SK-N-DZ (cell line): ENCODE measurements around the gene ARHGEF9. TPM values are rescaled to one million over a fixed set of nuclear protein-coding genes. Genes with fewer than 3 reads are reported as not detected.
"Not testable (repeated sequence)": the region's sequence is repeated elsewhere in the genome, so short reads cannot be mapped to it uniquely, and the experiment has no call there.

ENCODE experiments used
- DNase-seq: peaks from one replicate; pipeline ENCODE4 v3.0.0-alpha.2; 2015; ENCODE audit warnings: low spot score
- polyA plus RNA-seq, 2 experiments: library from polyadenylated mRNA; depleted of rRNA; stranded (reverse); fragments of >200 nt; gene quantifications; 2 replicates each; pipeline ENCODE4 v1.2.3, GENCODE V29; 2014

Gene ARHGEF9
- polyA plus RNA-seq (2014; cell fraction: cytosol; rRNA removed), result 10.0 and 12.7 TPM in 2 replicates
- polyA plus RNA-seq (2014; cell fraction: nucleus; rRNA removed), result 20.1 and 33.6 TPM in 2 replicates

DNA sequence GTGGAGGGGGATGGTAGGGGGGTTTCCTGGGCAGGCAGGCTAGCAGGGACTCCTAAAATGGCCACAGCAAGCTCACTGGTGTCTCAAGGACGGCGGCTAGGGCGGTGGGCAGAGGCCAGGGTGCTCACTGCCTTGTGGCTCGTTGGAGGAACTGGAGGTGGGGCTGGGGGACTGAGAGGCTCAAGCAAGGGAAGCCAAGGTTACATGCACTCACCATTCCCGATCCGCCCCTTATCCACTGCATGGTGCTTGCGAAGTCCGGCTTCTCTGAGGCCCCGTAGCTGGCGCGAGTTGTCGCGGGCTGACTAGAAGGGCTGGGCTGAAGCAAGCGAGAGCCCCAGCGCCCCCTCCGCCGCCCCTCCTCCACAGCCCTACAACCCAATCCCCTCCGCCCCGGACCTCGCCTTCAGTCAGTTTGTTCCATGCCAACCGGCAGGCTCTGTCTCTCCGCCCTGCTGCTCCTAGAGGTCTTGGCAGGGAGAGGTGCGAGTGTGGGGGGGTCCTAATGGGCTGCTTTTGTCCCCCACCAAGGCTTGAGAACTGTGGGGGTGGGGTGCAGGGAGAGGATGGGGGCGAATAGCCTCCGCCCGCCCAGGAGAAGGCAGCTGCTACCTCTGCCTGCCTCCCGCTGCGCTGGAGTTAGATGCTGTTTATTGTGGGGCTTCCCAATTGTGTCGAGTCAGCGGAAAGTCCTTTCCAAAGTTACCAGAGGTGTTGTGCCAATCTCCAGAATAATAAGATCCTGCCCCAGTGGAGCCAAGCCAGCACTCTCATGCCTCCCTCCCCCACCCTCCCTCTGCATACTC is at the start of gene ARHGEF9:
Gene ARHGEF9, minus strand, starts transcription at position 313 of the 806 bp plus-strand sequence. Its CDS starts 69 bp downstream, at position 244.
- peak; percentile 37 for DNase-seq

DNA sequence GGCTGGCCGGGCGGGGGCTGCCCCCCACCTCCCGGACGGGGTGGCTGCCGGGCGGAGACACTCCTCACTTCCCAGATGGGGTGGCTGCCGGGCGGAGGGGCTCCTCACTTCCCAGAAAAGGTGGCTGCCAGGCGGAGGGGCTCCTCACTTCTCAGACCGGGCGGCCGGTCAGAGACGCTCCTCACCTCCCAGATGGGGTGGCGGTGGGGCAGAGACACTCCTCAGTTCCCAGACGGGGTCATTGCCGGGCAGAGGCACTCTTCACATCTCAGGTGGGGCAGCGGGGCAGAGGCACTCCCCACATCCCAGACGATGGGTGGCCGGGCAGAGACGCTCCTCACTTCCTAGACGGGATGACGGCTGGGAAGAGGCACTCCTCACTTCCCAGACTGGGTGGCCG is 40.4 kb upstream of the ARHGEF9 start:
- DNase-seq, result not testable (repeated sequence)

DNA sequence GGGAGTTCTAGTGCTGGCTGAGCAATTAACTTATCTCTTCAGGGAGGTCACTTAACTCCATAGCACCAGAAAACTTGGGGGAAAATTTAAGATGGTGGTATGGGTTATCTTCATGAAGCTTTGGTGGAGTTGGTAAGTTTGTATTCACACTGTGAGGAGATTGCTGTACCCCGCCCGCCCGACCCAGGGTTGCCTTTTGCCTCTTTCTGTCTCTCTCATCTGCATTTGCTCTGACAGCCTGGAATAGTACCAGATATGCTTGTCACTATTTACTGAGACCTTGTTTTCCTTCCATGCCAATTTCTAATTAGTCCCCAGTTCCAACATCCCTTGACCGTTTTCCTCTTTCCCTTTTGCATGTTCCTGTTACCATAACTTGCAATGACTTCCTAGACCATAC is 33.1 kb upstream of the ARHGEF9 start:
- no peak for DNase-seq

DNA sequence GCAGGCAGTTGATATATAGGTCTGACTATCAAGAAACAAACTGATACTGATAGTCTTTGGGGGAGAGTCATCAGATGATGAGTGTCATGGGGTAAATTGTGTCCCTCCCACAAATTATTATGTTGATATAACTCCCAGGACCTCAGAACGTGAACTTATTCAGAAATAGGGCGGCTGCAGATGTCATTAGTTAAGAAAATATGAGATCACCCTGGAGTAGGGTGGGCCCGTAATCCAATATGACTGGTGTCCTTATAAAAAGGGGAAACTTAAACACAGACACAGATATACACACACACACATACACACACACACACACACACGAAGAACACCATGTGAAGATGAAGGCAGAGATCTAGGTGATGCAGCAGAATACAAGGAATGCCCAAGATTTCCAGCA is 32.7 kb upstream of the ARHGEF9 start:
- no peak for DNase-seq

DNA sequence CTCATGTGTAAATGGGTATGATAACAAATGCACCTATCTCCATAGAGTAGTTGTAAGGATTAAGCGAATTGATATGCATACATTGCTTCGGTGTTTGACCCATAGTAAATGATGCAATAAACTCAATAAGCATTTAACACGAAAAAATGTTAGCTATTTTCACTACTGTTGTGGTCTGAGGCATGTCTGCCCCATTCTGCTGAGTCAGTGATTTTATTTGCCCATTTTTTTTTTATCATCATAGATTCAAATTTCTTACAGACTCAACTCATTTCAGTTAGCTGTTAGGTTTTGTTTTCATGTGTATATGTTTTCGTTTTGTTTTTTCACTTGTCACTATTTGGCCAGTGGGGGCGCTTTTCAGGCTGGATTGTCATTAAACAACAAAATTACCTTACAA is 27.8 kb upstream of the ARHGEF9 start:
- DNase-seq, result no peak

DNA sequence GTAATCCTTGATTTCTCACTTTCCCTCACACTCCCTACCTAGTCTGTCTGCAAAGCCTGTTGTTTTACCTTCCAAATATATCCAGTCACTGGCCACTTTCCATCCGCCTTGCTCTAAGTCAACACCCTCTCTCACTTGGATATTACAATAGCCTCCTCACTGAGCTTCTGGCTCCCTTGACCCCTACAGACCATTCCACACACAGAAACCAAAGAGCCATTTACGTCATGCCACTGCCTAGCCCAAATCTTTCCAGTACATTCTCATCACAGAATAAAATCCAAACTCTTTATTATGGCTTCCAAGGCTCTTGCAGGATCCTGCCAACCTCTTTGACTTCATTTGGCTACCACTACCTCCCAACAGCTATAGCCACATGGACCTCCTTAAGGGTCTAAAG is 25.7 kb upstream of the ARHGEF9 start:
- DNase-seq, result no peak

DNA sequence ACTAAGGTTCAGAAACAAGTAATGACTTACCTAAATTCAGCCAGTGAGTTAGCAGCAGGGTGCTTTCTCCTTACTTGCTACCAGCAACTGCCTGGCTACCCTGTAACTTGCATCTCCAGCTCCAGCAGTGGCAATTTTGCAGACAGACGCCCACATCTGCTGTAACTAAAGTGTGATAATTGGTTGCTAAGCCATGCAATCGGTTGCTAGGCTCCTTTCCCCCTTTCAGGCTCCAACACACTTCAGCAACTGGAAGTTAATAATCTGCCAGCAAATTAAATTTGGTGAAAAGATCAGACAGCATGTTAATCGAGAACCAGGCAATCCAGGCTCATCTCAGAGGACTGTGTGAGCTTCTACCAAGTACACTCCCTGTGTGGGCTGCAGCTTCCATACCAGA is 24.2 kb upstream of the ARHGEF9 start:
- DNase-seq, result peak; percentile 10

DNA sequence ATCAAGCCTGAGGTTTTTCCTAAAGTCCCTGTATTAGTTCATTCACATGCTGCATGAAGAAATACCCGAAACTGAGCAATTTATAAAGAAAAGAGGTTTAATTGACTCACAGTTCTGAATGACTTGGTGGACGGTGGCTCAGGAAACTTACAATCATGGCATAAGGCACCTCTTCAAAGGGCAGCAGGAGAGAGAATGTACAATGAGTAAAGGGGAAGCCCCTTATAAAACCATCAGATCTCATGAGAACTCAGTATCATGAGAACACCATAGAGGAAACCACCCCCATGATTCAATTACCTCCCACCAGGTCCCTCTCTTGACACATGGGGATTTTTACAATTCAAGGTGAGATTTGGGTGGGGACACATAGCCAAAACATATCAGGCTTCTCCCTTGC is 10.4 kb upstream of the ARHGEF9 start:
- DNase-seq, result not testable (repeated sequence)

DNA sequence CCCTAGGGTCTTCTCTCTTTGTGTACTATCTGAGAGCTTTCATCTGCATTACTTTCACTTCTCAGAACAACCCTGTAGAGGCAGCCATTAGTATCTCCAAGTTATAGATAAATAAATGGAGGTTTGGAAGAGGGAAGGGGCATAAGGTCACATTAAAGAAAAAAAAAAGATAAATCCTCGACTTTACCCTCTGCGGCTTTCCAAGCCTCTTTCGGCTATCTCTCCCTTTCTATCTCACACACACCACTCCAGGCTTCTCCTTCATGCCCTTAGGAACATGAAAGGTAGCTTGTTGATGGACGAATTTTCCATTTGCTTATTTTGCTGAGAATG is 660 bp upstream of the ARHGEF9 start:
- no peak for DNase-seq

DNA sequence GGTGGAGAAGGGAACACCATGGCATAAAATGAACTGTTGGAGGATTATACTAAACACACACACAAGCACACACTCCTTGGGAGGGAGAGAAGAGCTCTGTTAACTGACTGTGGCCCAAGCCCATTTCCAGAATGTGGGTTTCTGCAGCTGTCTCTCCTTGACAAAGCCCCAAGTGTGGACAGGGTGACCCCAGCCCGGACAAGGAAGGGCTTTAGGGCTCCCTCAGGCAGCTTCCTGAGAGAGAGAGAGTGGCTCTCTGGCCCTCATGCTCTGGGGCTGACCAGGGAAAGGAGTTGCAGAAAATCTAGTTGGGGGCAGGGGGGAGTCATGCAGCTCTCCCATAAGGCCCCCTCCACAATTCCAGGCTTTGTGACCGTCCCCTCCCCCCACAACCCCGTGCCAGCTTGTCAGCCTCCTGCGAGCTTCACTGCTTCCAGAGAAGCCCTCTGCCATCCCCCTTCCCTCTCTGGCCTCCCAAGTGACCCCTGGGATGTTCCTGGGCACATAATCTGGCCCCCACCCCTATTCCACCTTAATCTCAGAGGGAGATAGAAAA is 590 bp downstream of the ARHGEF9 start:
- no peak for DNase-seq

DNA sequence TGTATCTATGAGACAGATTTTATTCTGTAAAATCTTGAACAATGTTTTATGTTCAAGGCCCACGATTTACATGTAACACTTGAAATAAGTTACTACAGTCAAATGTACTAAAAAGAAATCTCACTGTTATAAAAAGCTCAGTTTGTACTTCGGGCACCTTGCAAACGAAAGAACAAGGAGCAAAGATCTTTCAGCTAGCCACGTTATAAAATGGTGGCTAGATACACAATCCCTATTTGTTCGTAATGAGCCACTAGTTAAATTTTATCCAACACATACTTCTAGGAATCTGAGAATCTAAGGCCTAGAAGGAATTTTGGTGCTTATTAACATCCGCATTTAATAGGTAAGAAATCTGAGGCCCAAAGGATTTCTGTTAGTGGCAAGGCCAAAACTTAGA is 2.5 kb downstream of the ARHGEF9 start:
- no peak for DNase-seq

DNA sequence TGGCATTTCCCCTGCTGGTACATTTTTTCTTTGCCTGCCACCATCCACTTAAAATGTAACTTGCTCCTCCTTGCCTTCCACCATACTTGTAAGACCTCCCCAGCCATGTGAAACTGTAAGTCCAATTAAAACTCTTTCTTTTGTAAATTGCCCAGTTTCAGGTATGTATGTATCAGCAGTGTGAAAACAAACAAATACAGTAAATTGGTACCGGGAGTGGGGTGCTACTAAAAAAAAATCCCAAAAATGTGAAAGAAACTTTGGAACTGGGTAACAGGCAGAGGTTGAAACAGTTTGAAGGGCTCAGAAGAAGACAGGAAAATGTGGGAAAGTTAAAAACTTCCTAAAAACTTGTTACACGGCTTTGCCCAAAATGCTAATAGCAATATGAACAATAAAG is 16.3 kb downstream of the ARHGEF9 start:
- no peak for DNase-seq

DNA sequence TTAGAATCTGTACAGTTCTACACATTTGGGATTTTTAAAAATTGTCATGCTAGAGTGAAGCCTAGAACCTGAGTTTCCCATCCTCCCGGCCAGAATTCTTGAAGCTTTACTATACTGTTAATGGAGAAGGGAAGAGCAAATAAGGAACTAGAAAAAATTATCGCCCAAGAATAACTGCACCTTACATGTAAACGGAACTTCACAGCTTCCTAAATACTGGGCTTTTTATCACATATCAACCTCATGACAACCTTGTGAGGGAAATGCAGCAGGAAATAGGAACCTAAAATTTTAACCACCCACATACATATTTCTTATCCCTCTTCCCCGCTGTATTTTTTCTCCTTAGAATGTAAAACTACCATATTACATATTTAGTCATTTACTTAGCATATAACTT is 19.3 kb downstream of the ARHGEF9 start:
- DNase-seq, result no peak

DNA sequence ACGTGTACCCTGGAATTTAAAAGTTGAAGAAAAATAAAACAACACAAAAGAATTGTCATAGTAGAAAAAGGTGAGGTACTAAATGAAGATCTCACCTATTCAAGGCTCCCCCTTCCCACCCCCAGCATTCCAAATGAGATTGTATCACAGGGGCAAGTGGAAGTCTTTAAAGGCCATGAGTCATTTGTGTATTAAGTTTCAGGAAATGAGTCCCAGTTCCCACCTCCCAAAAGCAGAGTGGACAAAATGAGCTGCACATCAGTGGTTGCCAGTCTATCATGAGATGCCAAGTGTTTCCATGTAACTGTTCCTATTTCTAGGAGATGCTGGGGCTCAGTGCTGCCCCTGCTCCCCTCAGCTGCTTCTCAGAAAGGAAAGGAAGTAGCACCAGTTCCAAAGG is 20.1 kb downstream of the ARHGEF9 start:
- DNase-seq, result no peak

DNA sequence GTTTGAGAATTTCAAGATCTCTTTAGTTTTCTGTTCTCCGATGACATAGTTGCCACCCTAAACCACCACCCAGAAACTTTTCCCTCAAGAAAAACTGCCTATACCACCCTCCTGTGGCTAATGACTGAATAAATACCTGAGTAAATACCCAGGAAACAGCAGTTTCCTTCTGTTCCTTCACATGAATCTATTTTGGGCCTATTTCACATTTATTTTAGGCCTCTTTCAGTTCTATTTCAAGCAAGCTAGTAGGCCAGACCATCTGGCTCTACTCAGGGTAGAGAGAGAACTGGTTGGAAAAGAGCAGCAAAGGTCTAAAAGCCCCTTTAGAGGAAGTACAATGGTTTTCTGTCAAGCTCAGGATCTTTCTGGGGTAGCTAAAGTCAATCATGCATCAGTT is 23.4 kb downstream of the ARHGEF9 start:
- no peak for DNase-seq

DNA sequence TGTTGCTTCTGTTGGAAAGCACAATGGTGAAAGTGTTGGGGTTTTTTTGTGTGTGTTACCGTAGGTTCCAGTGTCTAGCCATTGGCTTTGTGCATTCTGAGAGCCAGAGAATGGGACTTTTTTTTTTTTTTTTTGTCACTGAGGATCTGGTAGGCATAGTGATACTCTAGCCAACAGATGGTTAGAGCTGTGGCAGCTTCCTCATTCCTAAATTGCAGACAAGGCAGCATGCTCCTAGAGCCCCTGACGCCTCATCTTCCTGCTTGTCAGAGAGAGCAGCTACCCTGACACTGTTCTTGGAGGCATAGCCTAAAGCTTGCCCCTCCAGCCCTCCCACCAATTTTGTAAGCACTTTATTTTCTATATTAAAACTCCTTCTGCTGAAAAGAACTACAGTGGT is 27.0 kb downstream of the ARHGEF9 start:
- DNase-seq, result no peak

DNA sequence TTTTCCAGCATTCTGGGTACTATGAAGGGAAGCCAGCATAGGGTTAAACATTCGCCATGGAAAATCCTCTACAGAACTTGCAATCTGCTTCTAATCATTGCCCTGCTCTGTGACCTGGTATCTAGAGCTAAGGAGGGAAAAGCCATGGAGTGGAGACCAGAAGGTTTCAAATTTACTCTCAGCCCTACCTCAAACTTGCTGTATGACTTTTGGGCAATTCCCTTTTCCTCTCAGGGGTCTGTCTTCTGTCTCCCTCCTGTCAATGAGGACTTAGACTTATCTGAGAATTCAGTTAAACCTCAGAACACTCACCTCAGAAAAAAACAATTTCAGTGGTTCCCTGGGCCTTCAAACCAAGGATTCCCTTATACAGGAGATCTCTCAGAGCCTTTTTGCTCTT is 29.1 kb downstream of the ARHGEF9 start:
- no peak for DNase-seq

DNA sequence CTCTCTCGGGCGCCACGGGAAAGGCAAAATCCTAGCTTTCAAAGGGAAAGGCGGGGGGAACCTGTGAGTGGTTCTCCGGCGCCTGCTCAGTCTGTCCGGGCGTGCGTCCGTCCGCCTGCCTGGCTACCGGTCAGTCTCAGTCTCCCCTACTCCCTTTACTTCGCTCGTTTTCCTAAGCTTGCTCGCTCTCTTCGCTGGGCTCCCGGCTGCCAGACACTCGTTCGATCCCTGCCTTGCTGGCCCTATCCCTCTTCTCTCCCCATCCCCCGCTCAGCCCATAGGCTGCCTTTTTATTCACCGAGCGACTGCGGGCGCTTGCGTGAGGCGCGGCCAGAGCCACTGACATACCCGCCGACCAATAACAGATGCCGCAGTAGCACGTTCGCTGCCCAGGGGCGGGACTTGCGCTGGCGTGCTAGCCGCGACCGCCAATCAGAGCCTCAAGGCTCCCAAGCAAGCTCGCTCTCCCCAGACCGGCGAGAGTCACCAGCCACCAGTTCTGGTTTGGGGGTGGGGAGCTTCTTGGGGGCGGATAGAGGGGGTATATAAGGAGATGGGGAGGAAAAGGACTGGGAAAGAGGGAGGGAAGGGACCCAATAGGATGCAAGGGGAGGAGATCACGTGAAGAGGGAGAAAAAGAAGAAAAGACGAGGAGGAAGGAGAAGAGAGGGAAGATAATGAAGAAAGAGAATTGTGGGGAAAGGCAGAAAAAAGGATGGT is 30.0 kb downstream of the ARHGEF9 start:
- DNase-seq, result peak; percentile 93

DNA sequence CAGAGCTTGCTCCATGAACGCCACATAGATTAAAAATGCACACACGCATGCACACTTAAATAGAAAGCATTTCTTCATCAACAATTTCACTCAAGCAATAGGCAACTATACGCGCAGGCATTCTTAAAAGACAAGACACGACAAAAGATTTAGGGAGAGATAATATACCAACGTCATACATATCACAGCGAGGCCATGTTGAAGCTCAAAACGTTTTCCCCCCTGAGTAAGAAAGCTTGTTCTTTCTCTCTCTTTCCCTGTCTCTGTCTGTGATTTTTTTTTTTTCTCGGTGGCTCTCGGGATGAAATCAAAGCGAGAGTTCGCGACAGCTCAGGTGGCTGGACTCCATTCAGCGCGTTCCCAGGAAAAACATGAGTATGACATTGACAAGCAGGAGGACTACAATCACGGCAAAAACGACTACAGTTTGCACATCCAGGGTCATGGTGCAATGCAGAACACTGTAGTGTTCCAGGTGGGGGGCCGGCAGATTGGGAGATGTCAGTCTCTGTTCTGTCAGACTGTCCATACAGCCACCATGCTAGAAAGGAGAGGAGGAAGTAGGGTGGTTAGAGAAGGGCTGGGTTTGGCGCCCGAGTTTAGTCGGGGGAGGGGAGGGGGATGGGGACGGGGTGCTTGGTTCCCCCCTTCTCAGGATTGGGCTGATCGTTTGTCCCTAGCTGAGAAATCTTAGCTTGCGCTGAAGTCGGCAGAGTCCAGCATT is 30.7 kb downstream of the ARHGEF9 start:
- peak; percentile 14 for DNase-seq

DNA sequence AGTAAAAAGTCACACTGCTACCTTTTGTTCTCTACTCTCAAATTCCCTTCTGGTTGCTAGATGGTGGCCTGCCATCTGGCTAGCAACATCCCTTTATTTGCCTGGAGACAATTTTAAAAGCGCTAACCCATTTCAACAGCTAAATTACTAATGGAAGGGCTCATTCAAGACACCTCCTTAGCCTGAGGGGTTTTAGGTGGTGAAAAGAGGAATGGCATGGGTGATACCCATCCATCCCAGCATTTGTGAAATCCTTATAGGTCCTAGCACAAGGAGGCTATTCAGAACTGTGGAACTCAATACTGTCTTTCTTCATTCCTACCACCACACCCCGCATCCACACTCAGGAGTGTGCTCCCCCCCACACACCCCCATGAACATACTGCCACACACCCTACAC is 33.5 kb downstream of the ARHGEF9 start:
- DNase-seq, result no peak

DNA sequence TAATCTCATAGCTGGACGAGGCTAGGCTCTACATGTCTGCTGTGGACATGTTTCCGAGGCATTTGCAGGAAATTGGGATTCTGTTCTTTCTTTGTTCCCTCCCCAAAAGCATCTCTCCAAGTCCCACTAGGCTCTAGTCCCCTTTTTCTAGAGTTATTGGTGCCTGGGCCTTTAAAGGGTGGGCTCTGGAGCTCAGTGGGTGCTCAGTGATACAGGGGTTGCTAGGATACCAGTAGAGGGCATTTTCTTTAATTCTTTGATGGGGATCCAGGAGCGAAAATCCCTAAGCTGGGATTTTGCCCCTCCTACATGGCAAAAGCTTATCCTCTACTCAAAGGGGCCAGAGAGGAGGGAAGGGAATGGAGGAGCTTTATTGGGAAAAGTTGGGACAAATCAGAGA is 34.2 kb downstream of the ARHGEF9 start:
- no peak for DNase-seq

DNA sequence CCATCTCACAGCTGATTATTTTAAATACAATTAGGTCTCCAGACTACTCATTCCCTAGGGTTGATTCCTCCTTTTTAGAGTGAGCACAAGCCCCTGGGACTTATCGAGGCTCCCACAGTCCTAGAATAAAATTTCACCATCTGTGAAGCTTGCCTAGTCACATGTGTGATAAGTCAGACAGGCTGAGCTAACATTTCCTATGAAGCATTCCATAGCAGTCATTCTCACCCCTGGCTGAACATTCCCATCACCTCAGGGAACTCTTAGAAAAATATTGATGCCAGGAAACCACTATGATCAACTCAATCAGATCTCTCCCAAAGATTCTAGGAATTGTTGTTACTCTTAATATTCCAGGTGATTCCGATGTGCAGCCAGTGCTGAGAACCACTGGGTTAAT is 37.7 kb downstream of the ARHGEF9 start:
- DNase-seq, result no peak
